ENCODE measurements around the gene NTHL1.

Gene NTHL1

DNA sequence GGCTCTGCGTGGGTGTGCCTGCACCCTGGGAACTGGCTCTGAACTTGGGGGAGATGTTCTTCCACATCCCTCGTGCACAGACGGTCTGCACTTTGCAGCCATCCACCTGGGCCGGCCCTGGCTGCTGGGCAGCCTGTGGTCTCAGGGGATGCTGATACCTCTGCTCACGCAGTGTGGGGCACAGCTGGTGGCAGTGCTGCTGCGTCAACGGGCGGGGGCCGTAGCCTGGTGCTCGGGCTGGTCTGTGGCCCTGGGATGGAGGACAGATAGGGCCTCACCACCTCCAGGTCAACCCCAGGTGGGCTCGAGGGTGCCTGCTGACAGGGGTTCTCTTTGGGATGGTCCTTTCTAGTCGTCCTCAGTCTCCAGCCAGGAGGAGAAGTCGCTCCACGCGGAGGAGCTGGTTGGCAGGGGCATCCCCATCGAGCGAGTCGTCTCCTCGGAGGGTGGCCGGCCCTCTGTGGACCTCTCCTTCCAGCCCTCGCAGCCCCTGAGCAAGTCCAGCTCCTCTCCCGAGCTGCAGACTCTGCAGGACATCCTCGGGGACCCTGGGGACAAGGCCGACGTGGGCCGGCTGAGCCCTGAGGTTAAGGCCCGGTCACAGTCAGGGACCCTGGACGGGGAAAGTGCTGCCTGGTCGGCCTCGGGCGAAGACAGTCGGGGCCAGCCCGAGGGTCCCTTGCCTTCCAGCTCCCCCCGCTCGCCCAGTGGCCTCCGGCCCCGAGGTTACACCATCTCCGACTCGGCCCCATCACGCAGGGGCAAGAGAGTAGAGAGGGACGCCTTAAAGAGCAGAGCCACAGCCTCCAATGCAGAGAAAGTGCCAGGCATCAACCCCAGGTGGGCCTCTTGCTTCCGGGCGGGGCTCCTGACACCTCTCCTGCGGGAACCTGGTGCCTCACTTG is 36.5 kb upstream of the NTHL1 start:
- DNase-seq (ENCODE audit: low spot score) = no peak

- DNase-seq (ENCODE audit: low spot score) = no peak
Measured at GRCh38 chr16:2083409-2083808, 35.8 kb upstream of the NTHL1 start.

DNA sequence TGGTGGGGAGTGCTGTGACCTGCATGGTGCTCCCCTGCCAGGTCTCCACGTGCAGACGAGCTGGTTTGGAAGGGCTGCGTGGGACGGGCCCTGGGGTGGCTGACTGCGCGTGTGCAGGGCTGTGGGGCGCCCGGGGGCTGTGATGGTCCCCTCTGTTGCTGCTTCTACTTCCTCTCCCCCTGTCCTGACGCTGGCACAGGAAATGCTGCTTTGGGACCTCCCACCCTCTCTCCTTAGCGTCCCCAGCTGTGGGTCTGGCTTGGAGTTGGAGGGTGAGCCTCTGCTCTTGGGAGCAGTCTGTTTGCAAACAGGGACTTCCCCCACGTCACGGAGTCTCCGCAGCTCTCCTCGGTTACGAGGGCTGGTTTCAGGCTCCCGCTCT is 35.3 kb upstream of the NTHL1 start:
- no peak for DNase-seq (ENCODE audit: low spot score)

DNA sequence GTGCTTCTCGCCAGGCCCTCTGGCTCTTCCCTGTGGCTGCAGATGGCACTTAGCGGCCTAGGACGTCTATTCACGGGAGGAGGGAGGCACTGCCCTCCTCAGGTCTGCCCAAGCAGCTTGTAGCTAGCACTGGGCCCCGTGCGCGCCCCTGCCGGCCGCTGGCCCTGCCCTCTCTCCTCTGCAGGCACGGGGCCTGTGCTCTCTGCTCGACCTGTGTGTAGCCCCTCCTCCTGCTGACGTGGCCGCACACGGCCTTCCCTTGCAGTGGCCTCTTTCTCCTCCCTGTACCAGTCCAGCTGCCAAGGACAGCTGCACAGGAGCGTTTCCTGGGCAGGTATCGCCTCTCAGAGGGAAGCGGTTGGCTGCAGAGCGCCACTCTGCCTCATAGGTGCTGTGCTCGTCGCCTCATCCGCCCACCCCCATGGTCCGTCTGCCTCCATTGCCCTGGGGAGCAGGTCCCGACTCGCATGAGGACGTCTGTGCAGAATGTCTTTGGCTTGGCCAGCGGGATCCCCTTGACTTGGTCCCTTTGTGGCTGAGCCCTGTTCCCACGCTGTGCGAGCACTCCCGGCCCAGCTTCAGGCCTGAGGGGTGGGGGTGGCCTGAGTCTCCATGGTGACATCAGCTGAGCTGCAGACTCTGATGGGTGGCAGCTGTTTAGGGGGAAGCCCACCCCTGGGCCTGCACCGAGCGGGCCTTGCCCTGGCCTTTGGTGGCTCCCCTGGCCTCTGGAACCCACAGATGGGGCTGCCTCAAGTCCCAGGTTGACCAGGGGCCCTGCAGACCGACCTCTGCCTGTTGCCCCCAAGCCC is 34.7 kb upstream of the NTHL1 start:
- DNase-seq (ENCODE audit: low spot score) = peak; percentile 81

GRCh38 chr16:2081201-2082084 is 33.8 kb upstream of the NTHL1 start:
- DNase-seq (ENCODE audit: low spot score) = peak; percentile 14

DNA sequence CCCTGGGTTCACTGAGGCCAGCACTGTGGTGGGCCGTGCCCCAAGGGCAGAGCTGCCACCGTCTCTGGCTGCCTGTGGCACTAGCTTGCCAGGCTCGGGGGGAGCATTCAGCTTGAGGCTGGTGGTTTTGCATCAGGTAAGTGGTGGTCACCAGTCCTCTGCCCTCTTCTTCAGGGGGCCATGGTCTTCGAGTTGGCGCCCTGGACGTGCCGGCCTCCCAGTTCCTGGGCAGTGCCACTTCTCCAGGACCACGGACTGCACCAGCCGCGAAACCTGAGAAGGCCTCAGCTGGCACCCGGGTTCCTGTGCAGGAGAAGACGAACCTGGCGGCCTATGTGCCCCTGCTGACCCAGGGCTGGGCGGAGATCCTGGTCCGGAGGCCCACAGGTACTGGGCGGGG is 32.4 kb upstream of the NTHL1 start:
- no peak for DNase-seq (ENCODE audit: low spot score)

- no peak for DNase-seq (ENCODE audit: low spot score)
Measured at GRCh38 chr16:2079311-2079800, 31.7 kb upstream of the NTHL1 start.

DNA sequence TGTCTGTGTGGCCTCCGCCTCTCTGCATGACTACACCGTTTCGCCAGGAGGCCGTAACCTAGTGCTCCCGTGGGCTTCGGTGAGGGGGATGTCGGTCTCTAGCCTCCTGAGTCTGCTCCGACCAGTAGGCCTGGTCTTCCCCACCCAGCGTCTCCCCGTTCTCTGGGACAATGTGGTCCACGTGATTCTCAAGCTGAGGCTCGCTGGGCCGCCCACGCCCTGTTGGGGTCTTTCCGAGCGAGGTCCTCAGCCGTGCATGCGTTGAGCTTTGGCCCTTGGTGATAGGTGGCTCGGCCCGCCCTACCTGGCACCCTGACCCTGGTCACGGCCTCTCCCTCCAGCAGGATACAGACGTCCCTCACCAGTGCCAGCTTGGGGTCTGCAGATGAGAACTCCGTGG is 31.1 kb upstream of the NTHL1 start:
- DNase-seq (ENCODE audit: low spot score) = no peak

GRCh38 chr16:2078096-2078495 is 30.5 kb upstream of the NTHL1 start:
- no peak for DNase-seq (ENCODE audit: low spot score)

DNA sequence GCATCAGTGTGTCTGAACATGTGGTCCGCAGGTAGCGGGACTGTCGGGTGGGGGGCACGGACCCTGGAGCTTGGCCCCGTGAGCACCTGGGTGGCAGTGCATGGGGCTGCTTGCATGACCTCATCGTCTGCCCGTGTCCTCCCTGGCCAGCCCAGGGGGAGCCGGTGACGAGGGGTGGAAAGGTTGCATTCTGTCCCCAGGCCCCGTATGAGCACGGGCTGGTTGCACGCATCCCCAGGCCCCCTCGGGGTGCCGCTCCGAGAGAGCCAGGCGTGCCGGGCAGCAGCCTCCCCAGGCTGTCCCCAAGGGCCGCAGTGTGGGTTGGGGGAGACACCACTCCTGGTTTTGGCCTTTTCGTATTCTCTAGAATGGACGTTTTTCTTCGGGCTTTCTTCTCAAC is 30.1 kb upstream of the NTHL1 start:
- DNase-seq (ENCODE audit: low spot score) = no peak

- no peak for DNase-seq (ENCODE audit: low spot score)
Measured at GRCh38 chr16:2077016-2077415, 29.4 kb upstream of the NTHL1 start.

DNA sequence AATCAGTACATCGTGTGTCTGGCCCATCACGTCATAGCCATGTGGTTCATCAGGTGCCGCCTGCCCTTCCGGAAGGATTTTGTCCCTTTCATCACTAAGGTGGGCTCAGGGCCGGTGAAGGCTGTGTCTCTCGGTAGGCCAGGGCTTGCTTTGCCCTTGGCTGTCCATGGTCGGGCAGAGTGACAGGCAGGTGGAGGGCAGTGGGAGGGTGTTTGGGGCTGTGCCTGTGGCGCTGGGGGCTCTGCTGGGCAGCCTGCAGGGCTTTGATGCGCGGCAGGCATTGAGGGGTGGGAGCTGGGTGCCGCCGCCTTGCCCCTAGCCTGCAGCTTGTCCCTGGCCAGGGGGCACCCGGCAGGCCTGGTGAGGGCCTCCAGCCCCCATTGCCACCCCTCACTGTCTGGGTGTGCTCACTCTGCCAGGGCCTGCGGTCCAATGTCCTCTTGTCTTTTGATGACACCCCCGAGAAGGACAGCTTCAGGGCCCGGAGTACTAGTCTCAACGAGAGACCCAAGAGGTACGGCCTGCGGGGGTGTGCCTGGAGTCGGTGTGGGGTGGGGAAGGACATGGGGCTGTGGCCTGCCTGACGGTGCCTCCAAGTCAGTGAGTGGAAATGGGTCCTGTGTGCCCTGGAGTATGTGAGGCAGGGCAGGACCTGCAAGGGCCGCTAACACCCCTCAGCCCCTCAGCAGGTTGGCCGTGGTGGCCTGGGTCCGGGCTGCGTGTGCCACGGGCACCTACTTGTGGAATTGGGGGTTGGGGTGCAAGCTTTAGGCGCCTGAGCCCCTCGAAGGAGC is 28.6 kb upstream of the NTHL1 start:
- DNase-seq (ENCODE audit: low spot score) = no peak

- no peak for DNase-seq (ENCODE audit: low spot score)
Measured at GRCh38 chr16:2075631-2076030, 28.0 kb upstream of the NTHL1 start.

DNA sequence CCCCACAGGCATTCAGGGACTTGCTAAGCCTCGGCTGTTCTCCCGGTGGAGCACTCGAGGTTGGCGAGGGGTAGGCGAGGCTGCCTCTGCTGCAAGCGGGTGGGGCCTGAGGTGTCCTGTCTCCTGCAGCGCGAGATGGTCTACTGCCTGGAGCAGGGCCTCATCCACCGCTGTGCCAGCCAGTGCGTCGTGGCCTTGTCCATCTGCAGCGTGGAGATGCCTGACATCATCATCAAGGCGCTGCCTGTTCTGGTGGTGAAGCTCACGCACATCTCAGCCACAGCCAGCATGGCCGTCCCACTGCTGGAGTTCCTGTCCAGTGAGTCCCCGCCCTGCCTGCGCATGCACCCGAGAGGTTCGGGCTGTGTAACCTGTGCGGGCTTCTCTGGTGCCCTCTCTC is 26.4 kb upstream of the NTHL1 start:
- DNase-seq (ENCODE audit: low spot score) = no peak

- no peak for DNase-seq (ENCODE audit: low spot score)
Measured at GRCh38 chr16:2072926-2073325, 25.3 kb upstream of the NTHL1 start.

- peak; percentile 18 for DNase-seq (ENCODE audit: low spot score)
Measured at GRCh38 chr16:2071454-2072202, 24.0 kb upstream of the NTHL1 start.

DNA sequence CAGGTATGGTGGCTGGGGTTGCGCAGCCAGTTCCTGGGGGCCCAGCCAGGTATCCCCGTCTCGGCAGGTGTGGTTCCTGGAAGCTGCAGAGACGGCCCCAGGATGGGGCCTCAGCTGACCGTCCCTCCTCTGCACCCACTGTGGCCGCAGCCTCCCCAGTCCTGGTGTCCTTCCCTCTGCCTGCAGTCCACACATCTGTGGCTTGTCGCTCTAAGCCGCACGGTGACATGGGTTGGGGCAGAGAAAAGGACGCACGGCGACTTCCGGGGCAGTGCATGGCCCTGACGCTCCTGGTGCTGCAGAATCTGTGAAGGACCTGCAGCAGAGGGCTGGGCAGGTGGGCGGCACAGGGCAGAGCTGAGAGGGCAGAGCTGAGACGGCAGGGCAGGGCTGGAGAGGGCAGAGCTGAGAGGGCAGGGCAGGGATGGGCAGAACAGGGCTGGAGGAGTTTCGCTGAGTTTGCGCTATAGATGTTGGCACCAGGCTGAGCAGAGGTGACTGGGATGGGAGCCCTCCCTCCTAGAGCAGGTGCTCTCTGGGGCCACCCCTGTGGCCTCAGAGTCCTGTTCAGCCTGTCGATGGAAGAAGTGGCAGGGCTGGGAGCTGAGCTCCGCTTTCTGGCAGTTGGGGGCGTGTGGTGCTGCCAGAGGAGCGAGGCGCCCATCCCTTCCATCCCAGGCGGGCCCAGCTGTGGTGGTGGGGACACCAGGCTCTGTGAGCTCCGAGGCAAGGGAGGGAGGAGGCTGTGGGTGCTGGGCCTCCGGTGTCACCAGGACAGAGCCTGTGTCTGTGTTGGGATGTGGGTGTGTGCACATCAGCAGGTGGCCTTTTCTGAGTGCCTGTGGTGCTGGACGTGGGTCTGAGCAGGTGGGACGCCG is 23.2 kb upstream of the NTHL1 start:
- no peak for DNase-seq (ENCODE audit: low spot score)

DNA sequence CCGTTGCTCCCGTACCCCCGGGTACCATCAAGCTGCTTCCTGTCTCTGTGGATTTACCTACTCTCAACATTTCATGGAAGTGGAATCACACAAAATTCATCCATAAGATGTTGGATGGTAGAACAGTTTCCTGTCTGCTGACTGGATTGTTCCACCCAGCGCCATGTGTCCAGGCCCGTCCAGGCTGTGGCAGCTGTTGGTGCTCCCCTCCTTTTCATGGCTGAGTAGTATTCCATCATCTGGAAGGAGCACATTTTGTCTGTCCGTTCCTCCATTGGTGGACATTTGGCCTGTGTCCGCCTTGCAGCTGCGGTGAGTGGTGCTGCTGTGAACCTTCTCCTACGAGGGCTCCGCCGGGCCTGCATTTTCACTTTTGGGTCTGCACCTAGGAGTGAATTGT is 18.5 kb upstream of the NTHL1 start:
- DNase-seq (ENCODE audit: low spot score) = no peak

DNA sequence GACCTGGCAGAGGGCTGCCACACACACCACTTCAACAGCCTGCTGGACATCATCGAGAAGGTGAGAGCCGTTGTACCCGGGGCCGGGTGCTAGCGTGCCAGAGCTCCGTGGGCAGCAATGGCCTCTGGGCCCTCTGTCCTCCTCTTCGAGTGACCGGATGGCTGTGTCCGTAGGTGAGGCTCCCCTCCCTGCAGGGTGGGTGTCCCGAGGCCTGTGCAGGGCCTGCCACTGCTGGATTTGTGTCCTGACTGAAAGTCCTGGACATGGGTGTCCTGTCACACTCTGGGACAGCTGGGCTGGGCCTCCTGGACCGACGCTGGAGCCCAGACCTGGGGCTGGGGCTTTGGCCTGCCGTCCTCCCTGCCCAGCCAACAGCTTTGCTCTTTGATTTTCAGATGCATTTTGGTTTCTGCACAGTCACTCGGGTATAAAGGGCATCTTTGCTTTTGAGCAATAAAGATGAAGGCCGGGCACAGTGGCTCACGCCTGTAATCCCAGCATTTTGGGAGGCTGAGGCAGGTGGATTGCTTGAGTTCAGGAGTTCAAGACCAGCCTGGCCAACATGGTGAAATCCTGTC is 16.8 kb upstream of the NTHL1 start:
- DNase-seq (ENCODE audit: low spot score) = no peak
